HG02943 (cell line): ENCODE results near the gene THBS4.

Experiments used
- ATAC-seq: cut with Tn5 transposase; IDR thresholded peaks from one replicate; pipeline ENCODE4 v1.9.1; 2021; ENCODE audit warnings: mild to moderate bottlenecking, low read depth, moderate library complexity; ENCODE audit not compliant: unreplicated experiment

Gene THBS4

GRCh38 chr5:80034962-80035821 is at the start of gene THBS4:
TSS of gene THBS4 (plus strand) at chr5:80035348. CDS start at chr5:80035538, 190 bp downstream.
- no peak for ATAC-seq

GRCh38 chr5:79986260-79986659 is 48.9 kb upstream of the THBS4 start:
- ATAC-seq: no peak

DNA sequence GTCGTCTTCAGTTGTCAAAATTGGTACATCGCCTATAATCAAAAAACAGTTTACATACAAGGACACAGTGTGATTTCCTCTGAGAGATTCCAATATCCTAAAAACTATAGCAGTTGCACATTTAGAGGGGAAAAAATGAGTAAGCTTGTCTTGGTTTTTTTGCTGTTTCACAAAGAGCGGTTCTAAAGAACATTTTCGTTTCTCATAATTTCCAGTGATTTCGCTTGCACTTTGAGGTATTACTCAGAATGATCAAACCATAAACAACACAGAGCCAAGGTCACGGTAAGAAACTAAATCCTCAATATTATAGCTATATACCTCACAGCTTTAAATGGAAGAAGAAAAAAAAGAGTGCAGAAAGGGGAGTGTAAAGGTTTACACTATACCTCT is 44.9 kb upstream of the THBS4 start:
- ATAC-seq: no peak

- ATAC-seq: peak; percentile 86
Measured at GRCh38 chr5:79990598-79991507, 44.3 kb upstream of the THBS4 start, which contains the start of gene MTX3. TSS of gene MTX3 (minus strand) at chr5:79991262. CDS start at chr5:79991238, 24 bp downstream.

DNA sequence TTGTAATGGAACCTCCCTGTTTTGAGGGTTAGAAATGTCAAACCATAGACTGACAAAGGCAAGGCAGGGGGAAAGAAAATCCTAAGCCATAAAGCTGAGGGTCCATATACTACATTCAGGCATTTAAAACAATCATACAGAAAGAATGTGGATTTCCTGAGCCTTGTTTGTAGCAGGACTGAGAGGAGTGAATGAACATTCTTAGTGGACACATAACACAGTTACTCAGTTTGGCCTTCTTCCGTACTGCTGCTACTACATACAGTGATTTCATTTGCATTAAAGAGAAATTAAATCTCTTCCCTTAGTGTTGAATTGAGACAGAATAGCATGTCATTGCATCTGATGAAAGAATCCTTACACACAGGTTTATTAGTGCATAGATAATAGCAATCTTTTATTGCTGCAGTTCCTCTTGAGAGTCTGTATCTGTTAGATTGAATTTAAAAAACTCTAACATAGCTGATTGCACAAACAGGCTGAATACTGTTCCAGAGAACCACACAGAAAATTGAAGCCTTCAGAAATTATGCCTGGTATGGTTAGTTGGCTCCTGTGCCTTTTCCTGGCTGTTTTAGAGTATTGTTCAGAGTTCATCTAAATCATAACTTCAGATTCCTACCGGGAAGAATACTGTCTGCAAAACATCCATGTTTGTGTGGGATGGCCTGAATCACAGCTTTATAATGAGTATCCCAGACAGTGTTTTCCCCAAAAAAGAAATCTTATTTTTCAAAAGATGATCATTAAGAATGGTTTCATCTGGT is 42.1 kb upstream of the THBS4 start:
- no peak for ATAC-seq

- ATAC-seq: no peak
Measured at GRCh38 chr5:79999722-80000121, 35.4 kb upstream of the THBS4 start.

DNA sequence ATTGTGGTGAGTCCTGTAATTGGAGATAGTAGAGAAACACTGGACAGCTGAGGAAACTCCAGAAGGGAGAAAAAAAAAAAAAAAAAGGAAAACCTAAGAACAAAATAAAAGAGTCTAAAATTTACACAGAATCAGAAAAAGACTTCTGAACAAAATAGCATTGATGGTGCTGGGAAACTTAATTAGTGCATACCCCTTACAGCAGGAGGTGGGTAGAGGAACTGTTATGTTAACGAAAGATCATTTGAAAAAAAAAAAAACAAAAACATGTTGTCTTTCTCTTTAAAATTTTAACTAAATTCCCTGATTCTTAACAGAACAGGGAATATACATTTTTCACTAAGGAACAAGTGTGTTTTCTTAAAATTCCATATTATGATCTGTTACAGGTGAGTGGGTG is 32.5 kb upstream of the THBS4 start:
- no peak for ATAC-seq

DNA sequence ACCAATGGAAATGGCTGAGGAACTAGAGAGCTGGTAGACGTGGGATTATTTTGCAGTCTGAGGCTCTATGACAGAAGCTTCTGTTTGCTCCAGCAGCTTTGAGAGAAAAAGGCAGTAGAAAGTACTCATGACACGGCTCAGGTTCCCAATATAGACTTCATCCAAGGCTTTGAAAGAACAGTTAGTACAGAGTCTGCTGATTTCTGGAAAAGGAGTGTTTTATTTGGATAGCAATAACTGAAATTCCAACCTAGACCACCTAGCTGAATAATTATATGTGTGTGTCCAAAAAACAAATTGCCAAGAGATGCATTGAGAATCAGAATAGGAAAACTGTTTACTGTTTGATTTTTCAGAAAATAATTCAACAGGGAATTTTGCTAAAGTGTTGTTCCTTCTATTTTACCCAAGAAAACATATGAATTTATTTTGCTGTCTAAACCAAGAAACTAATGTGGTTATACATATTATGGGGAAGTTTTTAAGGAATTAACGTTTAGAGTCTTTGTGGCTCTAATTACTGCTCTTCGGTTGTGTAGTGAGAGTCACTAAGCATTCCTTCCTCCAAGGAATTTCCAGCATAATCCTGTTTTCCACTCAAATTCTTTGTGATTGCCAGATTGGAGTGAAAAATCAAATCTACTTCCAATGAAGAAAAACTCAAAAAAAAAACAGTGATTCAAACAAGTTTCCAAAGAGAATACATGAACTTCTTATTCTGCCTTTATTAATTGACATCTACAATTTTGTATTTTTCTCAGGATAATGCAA is 26.0 kb upstream of the THBS4 start:
- ATAC-seq: no peak

- ATAC-seq: no peak
Measured at GRCh38 chr5:80010754-80011392, 24.3 kb upstream of the THBS4 start.

DNA sequence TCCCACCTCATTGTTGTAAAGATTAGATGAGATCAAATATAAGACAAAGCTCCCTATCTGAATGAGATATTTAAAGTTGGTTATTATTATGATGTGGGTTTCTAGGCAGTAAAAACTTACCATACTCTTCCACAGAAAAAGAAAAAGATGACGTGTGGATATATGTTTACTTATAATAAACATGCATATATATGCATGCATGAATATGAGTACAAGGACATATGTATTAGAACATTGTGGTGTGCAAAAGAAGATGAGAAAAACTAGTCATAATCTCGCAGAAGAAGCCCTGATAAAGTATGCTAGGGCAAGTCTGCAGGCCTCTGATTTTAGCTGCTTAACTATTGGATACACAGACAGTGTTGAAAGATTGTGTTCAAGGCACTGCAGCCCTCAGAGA is 10.1 kb upstream of the THBS4 start:
- ATAC-seq: no peak

DNA sequence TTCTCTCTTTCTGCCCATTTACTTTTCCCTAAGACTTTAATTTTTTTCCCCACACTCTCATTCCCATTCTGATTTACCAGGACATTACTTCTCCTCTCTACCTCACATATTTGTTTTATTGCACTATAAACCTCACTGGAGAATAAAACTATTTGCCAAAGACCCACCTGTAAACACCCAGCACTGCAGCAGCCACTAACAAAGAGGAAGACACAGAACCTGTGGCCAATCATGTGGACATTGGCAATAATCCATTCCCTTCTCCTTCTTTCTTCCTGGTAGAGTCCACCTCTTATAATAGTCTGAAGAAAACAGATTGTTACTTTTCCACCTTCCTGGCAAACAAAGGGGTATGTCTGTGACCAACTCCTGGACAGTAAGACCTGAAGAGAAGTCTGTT is 8.3 kb upstream of the THBS4 start:
- no peak for ATAC-seq

GRCh38 chr5:80031109-80031508 is 4.0 kb upstream of the THBS4 start:
- no peak for ATAC-seq

DNA sequence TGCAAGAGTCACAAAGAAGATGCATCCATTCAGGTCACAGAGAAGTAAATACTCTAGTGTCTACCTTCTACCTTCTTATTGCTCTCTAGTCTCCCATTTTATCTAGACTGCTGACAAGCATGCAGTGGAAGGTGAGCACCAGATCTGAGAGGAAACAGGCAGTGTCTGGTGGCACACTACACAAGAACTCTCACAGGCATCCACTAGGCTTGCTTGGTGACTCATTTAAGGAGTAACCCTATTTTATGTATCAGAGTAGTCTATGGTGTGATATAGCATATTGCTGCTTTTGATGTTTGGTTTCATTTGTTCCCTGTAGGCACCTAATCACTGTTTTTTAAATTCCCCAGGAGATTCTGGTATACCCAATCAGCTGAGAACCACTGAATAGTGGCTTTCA is 1.6 kb upstream of the THBS4 start:
- ATAC-seq: no peak

- ATAC-seq: no peak
Measured at GRCh38 chr5:80034559-80034958, 589 bp upstream of the THBS4 start.

DNA sequence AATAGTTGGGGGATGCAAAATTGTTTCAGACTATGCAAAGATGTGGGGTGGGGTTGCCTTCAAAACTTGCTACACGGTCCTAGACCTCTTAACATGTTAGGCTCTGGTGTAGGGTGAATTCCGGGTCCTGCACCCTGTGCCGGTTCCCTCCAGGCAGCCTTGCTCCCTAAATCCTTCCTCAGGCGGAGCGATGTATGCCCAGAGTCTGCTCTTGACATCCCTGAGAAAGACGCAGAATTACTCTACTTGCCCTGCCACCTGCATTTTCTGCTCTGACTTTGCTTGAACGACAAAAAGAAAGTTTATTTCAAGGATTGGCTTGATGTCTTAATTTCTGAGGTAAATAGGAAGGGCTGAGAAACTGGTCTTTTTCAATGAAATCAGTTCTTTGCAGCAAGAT is 691 bp downstream of the THBS4 start:
- no peak for ATAC-seq

- no peak for ATAC-seq
Measured at GRCh38 chr5:80036615-80037014, 1.5 kb downstream of the THBS4 start.

DNA sequence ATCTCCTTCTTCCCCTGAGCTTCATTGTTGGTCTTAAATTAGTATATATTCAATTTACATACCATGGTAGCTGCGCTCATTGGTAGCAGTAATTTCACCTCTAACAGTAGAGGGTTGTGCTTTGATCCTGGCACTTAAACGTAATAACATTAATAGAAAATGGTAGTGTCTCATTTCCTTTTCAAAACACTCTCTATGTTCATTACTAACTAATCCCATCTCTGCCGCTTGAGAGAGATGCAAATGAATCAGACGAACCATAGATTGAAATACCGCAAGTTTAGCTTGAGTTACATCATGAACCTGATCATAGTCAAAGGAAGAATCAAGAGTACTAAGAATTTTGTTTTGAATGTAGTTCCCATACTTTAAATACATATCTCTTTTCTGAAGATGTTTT is 2.2 kb downstream of the THBS4 start:
- no peak for ATAC-seq

GRCh38 chr5:80039650-80040049 is 4.5 kb downstream of the THBS4 start:
- no peak for ATAC-seq

- no peak for ATAC-seq
Measured at GRCh38 chr5:80041527-80041926, 6.4 kb downstream of the THBS4 start.
